HL-60/S4 treated with phorbol 12-myristate 13-acetate at 8.2 ng/mL for 4 days and 3 days (cell line): Measurements from ENCODE around the gene DTX2.
"Not testable (repeated sequence)": the region's sequence is repeated elsewhere in the genome, so short reads cannot be mapped to it uniquely, and the experiment has no call there.

Source experiments
- in situ Hi-C: fragments of 300-500 bp; cut with MboI; formaldehyde crosslinking; loops from 2 replicates; pipeline ENCODE4 v1.15.0; 2022; ENCODE audit warnings: low sequenced_read_pairs

The DTX2 gene

DNA sequence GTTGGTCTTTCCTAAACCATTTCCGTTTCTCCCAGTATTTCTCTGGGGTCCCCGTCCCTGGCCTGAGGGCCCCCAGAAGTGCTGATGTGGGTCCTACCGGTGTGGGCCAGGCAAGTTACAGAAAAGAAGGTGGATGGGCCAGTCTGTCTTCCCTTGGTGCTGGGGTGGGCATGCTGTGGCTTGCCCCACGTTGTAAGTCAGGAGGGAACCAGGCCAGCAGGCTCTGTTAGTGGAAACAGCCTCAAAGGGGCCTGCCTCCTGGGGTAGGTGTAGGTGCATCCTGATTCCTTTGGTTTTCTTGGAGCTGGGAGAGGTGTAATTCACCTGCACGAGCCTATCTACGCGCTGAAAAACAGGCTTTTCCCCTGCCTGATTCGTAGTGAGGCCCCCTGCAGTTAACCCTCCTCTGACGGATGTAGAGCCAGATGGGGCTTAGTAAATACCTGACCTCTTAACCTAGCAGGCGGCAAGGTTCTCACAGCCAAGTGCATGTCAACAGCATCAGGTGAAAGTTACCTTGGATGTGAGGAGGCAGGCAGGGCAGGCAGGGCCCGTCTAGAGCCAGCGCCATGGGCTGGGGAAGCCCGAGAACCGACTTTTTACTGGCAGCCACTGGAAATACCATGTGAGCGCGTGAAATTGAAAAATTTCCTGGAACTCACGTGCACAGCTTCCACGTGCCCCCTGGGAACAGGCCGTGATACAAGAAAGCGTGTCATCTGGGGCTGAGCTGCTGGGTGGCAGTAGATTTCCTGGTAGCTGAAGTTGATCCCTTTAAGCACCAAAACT, 24.5 kb downstream of the DTX2 start:
- in situ Hi-C loops = not testable (repeated sequence)

DNA sequence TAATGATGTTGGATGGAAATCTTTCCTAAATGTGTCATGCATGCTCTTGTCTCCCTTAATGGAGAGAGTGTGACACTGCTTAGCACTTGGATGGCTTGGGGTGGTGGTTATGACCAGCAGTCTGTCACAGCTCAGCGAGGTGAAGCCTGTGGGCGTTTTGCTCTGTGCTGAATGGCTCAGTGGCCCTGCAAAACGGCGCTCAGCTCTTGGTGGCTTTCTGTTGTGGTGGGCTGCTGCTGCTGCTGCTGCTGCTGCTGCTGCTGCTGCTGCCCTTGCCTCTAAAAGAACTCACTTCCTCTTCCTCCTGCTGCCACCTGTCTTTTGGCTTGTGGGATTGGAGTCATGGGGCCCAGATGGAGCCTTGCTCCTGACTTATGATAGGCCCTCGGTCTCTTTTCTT, 25.1 kb downstream of the DTX2 start:
- in situ Hi-C loops = not testable (repeated sequence)

DNA sequence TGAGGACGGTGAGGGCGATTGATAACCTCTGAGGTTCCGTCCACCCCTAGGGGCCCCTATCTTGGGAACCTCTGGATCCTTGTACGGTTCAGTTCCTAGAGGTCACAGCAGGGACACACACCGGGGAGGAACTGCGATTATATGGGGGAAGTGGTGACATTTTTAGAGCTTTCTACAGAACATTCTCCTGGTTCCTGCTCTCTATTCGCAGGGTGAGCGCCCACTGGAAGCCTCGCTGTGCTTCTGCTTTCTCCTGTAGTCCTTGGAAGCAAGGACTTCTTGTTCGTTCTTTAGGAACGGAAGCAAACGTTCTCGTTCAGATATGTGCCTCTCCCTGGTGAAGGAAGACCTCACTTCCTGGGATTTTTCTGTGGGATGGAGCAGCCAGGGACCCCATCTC, 26.5 kb downstream of the DTX2 start:
- in situ Hi-C loops = not testable (repeated sequence)

DNA sequence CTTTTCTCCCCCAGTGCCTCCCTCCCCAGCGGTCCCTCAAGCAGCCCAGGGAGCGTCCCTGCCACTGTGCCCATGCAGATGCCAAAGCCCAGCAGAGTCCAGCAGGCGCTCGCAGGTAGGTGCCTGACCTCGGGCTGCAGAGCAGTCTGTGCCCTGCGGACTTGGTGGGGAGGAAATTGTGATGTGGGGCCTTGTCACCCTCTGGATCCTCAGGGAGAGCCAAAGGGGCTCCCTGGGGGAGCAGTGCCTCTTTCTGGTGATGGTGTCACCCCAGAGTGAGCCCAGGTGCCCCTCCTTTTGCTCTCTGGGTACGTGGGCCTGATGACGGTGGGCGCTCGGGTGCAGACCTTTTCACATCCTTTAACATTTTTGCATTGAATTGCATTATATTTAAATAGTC, 30.6 kb downstream of the DTX2 start:
- in situ Hi-C loops = not testable (repeated sequence)

DNA sequence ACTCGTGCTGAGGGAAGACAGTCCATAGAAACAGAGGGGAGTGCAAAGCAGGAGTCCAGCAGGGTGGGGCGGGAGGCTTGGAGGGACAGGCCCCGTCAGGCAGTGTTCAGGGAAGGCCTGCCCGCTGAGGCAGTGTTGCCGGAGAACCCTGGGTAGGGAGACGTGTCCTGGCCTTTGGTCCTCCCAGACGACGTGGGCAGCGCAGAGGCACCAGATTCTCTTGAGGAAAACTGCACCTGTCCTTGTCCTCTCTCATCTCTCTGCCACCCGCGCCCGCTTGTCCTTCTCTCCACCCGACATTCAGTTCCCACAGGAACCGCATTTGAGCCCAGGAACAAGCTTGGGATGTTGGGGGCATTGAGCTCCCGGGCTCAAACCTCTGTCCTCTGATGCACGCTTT, 34.2 kb downstream of the DTX2 start:
- in situ Hi-C loops = not testable (repeated sequence)

DNA sequence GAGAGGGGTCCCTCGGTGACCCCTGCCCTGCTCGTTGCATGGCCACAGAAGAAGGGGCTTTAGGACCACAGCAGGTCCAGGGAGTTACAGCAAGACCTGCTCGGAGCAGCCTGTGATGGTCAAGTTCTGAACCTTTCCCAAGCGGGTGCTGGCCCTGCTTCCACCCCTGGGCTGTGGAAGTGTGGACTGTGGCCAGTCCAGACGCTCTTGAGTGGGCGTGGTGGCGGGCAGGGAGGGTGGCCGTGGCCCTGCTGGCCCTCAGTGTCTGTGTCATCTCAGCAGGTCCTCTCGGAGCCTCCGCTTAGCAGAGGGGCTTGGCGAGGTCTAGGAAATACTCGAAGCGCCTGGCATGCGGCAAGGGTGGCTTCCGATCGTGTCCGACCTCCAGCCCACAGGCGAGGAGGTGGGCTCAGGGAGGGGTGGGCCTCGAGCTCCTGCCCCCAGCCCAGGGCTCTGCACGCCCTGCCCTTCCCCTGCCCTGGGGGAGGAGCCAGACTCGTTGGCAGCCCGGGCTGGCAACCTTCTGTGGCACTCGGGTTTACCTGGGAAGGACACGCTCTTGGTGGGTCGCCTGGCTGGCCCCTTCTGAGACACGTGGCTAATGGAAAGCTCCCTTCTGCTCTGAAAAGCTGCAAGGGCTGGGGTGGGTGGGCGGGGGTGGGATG, 36.5 kb downstream of the DTX2 start:
- in situ Hi-C loops = not testable (repeated sequence)

DNA sequence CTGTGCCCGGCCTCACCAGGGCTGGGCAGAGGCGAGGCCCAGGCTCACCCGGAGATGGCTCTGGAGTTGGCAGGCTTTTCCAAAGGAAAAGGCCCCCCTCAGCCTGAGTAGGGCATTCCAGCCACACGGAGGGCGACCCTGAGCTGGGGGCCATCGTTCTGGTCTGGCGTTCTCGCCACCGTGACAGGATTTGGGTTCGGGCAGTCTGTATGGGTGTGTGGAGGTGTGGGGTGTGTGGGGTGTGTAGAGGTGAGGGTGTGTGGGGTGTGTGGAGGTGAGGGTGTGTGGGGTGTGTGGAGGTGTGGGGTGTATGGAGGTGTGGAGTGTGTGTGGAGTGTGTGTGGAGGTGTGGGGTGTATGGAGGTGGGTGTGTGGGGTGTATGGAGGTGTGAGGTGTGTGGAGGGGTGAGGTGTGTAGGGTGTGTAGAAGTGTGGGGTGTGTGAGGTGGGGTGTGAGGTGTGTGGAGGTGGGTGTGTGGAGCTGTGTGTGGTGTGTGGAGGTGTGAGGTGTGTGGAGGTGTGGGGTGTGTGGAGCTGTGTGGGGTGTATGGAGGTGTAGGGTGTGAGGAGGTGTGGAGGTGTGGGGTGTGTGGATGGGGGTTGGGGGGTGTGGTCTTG, 37.2 kb downstream of the DTX2 start:
- in situ Hi-C loops = not testable (repeated sequence)

DNA sequence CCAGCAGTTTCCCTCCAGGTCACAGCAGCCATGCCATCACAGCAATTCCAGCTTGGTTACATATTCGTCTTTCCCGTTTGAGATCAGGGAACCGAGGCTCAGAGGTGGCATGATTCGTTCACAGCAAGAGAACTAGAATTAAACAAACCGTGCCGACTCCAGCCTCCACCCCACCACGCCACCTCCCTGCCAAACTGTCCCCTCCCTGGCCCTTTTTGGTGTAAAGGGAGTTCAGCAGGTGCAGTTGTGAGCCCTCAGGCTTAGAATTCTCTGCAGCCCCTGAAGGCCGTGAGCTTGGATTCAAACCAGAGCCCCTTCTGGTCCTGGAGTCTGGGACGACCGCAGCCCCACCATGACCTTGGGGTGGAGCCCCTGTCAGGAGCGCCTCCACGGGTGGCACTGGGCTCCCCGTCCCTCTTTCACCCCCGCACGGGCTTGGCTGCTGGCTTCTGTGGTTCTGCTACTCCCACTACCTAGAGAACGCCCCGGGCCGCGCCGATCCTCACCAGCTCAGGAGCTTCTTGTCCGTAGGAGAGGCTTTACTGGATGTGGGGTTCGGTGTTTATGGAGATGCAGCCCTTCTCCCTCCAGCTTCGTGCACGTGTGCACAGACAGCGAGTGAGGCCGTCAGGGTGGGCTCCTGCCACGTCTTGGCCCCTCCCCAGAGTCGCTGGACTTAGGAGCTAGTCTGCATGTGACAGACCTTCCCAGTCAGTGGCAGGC, 37.9 kb downstream of the DTX2 start:
- in situ Hi-C loops = not testable (repeated sequence)

DNA sequence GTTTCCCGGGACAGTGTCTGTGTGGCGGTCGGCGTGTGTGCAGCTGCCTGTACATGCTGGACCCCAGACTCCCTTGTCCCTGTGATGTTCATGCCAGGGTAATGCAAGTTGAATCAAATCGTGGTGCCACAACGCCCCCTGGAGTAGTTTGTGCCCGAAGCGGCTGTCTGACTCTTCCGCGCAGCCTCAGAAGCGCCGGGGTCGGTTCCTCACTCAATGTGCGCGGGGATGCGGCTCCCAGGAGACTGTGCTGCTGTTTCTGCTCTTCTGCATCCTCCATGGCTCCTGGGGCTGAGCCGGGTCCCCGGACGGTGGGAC, 38.4 kb downstream of the DTX2 start:
- in situ Hi-C loops = loop anchor here (10.0 kb wide), 1 partner anchor 75 kb away; the partner anchor contains the start of gene ZP3

DNA sequence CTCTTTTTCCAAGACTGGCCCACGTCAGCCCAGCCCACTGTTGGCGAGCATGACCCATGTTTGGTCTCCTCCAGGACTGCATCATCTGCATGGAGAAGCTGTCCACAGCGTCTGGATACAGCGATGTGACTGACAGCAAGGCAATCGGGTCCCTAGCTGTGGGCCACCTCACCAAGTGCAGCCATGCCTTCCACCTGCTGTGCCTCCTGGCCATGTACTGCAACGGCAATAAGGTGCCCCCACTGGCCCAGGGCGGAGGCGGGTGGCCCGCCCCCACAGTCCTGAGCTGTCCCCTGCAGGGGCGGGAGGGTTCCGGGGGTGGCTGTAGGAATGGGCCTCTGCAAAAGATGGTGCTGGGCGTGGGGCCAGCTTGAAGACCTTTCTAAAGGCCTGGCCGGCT, 40.7 kb downstream of the DTX2 start:
- in situ Hi-C loops = loop anchor here (10.0 kb wide), 1 partner anchor 77 kb away; the partner anchor contains the start of gene ZP3

DNA sequence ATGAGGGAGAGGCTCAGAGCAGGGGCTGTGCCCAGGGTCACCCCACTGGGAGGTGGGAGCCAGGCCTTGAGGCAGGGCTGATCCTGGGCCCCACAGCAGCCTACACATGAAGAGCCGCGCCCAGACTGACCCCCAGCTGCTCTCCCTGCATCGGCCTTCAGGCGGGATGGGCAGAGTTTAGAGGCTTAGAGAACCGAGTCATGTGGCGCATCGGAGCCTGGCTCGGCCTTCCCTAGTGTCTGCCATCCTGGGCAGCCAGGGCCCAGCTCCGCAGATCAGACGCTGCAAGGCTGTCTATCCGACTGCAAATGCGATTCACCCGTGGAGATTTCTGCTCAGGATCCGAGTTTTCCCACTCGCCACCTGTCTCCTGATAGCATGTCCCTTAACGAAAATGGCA, 41.3 kb downstream of the DTX2 start:
- in situ Hi-C loops = loop anchor here (10.0 kb wide), 1 partner anchor 78 kb away; the partner anchor contains the start of gene ZP3

DNA sequence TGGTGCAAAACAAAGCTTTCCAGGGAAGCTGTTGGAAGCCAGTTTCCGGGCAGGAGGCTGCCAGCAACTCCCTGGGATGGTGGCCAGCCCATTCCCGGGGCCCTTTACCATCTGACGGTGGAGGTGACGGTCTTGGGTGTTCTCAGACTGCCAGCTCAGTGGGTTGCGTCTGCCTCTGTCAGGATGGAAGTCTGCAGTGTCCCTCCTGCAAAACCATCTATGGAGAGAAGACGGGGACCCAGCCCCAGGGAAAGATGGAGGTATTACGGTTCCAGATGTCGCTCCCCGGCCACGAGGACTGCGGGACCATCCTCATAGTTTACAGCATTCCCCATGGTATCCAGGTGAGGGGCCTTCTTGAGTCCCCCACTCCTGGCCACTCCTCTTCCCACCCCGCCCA, 41.7 kb downstream of the DTX2 start:
- in situ Hi-C loops = loop anchor here (10.0 kb wide), 1 partner anchor 78 kb away; the partner anchor contains the start of gene ZP3

DNA sequence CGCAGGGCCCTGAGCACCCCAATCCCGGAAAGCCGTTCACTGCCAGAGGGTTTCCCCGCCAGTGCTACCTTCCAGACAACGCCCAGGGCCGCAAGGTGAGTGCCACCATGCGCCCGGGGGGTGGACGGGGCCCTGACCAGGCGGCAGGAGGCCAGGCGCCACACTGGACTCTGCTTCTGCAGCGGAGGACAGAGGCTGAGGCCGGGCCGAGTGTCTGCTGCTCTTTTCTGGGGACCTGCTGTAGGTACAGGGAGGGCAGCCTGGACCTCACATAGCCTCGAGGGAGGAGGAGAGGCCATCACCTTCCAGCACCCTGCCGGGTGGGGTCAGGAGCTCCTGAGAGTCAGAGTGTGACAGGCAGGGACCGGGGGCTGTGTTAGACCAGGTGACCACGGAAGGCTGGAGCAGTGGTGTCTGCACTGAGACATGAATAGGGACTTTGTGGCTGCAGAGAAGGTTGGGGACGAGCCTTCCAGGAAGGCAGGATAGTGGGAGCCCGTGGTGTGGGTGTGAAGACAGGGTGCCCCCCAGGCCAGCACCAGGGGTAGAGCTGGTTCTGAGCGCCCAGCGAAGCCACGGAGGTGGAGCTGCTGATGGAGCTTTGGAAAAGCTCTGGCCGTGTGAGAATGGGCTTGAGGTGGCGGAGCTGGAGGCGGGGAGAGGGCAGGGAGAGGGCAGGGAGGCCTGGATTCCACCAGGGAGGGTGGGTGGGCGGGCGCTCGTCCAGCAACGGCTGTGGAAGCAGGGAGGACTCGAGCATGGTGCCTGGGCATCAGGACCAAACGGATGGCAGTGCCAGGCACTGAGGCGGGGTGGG, 43.0 kb downstream of the DTX2 start:
- in situ Hi-C loops = loop anchor here (10.0 kb wide), 1 partner anchor 80 kb away; the partner anchor contains the start of gene ZP3

DNA sequence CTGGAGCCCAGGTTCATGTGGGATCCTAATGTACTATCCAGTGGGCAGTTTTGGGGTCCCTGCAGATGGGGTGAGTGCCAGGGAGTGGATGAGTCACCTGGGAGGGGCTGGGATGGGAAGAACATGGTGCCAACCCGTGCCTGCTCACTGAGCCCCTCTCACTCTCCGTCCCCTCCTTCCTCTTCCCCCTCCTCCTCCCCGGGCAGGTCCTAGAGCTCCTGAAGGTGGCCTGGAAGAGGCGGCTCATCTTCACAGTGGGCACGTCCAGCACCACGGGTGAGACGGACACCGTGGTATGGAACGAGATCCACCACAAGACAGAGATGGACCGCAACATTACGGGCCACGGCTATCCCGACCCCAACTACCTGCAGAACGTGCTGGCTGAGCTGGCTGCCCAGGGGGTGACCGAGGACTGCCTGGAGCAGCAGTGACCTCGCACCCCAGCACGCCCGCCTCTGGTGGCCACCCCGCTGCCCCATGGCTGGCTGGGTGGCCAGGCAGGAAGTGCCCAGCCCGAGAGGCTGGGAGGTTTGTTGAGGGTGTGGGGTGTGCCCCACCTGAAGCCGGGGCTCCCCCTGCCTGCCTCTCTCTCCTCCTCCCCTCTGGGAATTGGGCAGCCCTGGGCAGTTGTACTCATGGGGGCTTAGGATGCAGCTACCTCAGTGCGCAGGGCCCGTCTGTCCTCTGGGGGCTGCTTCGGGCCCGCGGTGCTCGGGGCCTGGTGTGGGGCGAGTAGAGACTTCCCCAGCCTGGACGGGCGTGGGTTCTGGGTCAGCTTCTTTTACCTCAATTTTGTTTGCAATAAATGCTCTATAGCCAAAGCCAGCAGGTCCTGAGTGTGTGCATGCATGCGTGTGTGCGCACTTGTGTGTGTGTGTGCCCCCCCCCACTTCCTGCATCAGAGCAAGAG, 43.9 kb downstream of the DTX2 start:
- in situ Hi-C loops = loop anchor here (10.0 kb wide), 1 partner anchor 81 kb away; the partner anchor contains the start of gene ZP3

DNA sequence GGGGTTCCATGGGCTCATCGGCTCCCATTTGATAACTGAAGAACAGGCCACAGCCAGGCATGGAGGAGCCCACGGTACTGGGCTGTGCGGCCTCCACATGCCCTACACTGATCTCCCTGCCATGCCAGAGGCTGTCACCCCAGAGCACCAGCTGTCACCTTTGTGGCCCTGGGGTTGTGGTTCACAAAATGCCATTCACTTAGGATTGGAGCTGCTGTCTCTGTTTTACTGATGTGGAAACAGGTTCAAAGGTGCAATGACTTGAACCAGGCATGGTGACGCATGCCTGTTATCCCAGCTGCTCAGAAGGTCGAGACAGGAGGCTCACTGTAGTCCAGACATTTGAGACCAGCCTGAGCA, 44.6 kb downstream of the DTX2 start:
- in situ Hi-C loops = loop anchor here (10.0 kb wide), 1 partner anchor 81 kb away; the partner anchor contains the start of gene ZP3

DNA sequence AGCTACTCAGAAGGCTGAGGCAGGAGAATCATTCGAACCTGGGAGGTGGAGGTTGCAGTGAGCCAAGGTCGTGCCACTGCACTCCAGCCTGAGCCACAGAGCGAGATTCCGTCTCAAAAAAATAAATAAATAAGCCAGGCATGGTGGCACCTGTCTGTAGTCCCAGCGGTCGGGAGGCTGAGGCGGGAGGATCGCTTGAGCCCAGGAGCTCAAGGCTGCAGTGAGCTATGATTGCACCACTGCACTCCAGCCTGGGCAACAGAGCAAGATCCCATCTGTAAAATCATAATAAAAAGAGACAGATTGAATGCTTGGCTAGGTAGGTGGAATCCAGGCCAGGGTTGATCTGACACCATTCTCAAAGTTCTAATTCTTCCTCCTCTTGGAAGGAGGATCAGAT, 45.1 kb downstream of the DTX2 start:
- in situ Hi-C loops = loop anchor here (10.0 kb wide), 1 partner anchor 82 kb away; the partner anchor contains the start of gene ZP3

DNA sequence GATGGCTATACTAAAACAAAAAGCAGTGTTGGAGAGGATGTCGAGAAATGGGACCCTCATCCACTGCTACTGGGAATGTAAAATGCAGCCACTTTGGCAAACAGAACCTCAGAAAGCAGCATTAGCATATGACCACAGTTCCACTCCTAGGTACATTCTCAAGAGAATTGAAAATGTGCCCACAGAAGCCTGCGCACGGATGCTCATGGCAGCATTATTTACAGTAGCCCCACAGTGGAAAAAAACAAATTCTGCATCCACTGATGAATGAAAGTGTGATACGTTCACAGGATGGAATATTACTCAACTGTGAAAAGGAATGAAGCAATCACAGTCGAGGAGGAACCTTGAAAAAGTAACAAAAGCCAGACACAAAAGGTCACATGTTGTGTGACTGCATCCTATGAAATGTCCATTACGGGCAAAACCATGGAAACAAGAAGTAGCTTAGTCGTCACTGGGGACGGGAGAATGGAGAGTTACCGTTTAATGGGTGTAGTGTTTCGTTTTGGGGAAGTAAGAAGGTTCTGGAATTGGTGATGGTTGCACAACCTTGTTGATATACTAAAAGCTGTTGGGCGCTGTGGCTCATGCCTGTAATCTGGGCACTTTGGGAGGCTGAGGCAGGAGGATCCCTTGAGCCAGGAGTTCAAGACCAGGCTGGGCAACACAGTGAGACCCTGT, 46.4 kb downstream of the DTX2 start:
- in situ Hi-C loops = loop anchor here (10.0 kb wide), 1 partner anchor 83 kb away; the partner anchor contains the start of gene ZP3
